Measurements from ENCODE around the gene DAD1. TPM values are rescaled to one million over a fixed set of nuclear protein-coding genes. Genes with fewer than 3 reads are reported as not detected.

DAD1 gene
- total RNA-seq, 1 donor from 2014 or later: 165 TPM

DNA sequence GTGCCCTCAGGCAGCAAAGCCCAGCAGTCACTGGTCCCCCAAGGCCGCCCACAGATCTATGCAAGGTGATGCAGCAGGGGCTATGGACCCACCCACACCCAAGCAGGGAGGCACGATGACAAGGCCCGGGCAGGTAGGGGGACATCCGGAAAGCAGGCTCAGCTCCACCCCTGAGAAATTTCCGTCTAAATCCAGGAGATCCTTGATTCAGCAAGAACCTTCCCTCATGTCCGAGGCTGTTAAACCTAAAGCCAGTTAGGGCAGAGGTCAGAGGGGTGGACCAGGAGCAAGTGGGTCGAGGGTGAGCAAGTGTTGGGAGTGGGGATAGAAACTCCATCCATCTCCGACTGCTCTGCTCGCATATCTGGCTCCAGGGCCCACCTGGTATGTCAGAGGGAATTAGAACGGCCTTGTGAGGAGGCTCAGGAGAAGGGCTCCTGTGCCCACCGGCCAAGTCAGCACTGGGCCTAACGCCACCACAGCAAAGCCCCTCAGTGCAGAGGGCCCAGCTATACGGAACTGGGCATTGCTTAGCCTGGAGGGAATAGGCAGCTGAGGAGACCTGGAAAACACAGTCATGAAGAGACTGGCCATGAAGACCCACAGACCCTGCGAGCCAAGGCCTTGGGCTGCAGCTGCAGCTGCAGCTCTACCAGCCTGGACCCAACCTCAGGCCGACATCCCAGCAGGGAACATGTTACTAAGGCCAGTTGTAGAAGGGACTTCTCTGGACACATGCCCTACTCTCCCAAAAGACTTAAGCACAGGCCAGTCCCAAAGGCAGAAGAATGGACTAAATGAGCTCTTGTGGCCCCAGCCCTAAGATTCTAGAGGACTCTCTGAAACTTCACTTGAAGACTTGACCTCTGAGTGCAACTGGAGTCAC lies 34.3 kb downstream of the DAD1 start:
- intact Hi-C loops (cut with micrococcal nuclease): loop anchor here (5.0 kb wide), 4 partner anchors 37 to 442 kb away; no protein-coding TSS in a partner anchor

DNA sequence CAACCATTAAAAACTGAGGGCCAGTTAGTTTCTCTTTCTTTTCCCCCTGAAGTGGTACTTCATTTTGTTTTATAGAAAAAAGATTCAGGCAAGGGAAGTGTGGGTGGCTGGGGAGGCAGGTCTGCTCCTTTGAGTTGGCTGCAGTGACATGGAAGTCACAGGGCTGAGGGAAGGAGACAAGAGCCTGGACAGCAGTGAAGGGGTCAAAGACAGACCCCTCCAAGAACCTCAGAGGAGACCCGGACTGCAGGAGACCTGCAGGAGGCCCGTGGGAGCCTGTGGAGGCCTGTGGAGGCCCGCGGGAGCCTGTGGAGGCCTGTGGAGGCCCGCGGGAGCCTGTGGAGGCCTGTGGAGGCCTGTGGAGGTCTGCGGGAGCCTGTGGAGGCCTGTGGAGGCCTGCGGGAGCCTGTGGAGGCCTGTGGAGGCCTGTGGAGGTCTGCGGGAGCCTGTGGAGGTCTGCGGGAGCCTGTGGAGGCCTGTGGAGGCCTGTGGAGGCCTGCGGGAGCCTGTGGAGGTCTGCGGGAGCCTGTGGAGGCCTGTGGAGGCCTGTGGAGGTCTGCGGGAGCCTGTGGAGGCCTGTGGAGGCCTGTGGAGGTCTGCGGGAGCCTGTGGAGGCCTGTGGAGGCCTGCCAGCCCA lies 35.0 kb downstream of the DAD1 start:
- intact Hi-C loops (cut with micrococcal nuclease): loop anchor here (1.0 to 5.0 kb wide), 3 partner anchors 10 to 432 kb away; no protein-coding TSS in a partner anchor

DNA sequence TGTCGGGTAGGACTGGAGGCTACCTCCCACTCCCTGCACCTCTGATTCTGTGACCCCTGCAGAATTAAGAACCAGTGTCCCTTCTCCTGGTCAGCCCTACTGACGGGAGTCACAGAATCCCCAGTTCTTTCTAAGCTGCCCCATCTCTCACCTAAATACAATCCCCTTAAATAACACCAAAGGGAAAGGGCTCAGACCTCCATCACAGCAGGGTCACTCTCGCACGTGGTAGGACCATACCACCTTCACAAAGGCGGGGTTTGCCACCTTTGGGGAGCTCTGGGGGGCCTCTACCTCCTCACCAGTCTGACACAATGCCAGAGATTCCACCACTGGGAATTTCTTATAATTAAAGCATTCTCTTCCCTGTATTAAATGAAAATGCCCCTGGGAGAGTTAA lies 35.6 kb downstream of the DAD1 start:
- intact Hi-C loops (cut with micrococcal nuclease): loop anchor here (1.0 to 5.0 kb wide), 3 partner anchors 9 to 431 kb away; no protein-coding TSS in a partner anchor

DNA sequence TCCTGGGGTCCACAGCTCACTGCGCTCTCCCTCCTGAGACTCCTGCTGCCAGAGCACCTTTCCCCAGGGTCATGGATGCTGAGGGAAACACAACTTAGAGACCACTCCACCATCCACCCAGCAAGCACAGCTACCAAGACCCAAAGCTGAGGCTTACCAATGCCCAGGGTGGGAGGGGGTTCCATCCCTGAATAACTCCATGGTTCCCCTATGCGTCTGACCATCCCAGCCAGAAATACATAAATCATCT lies 36.3 kb downstream of the DAD1 start:
- intact Hi-C loops (cut with micrococcal nuclease): loop anchor here (1.0 to 5.0 kb wide), 3 partner anchors 8 to 430 kb away; no protein-coding TSS in a partner anchor

DNA sequence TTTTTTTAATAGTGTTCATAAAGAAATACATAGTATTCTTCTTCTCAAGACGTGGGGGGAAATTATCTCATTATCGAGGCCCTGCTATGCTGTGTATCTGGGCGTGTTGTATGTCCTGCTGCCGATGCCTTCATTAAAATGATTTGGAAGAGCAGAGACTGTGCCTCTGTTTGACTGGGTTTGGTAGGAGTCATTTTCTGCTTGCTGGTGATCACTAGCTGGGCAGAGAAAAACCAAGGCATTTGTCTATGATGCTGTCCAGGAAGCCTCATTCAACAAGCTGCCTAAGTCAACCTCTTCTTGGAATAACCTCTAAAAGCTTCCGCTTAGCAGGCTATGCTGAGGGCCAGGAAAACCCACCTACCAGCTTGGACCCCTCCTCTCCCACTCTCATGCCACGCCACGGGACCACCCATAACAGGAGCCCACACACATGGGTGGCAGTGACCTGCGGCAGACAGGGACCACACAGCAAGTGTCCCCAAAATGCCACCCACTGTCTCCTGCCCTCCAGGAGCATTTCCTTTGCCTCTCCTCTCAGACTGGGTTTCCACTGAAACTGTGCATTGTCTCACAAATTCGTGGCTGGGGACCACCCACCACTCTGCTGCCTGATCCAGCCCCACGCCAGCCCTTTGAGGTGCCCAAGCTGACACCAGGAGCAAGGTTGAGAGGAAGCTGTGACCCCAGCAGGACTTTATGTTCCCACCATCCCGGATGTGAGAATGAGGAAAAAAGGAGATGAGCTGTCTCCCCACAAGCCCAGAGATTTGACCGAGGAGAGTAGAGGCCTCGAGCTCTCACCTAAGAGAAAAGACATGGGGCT lies 36.8 kb downstream of the DAD1 start:
- intact Hi-C loops (cut with micrococcal nuclease): loop anchor here (5.0 kb wide), 2 partner anchors 35 to 430 kb away; no protein-coding TSS in a partner anchor

DNA sequence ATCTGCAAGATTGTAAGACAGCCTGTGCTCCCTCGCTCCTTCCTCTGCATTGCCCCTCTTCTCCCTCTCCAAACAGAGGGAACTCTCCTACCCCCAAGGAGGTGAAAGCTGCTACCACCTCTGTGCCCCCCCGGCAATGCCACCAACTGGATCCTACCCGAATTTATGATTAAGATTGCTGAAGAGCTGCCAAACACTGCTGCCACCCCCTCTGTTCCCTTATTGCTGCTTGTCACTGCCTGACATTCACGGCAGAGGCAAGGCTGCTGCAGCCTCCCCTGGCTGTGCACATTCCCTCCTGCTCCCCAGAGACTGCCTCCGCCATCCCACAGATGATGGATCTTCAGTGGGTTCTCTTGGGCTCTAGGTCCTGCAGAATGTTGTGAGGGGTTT lies 37.4 kb downstream of the DAD1 start:
- intact Hi-C loops (cut with micrococcal nuclease): loop anchor here (5.0 kb wide), 2 partner anchors 34 to 429 kb away; no protein-coding TSS in a partner anchor

DNA sequence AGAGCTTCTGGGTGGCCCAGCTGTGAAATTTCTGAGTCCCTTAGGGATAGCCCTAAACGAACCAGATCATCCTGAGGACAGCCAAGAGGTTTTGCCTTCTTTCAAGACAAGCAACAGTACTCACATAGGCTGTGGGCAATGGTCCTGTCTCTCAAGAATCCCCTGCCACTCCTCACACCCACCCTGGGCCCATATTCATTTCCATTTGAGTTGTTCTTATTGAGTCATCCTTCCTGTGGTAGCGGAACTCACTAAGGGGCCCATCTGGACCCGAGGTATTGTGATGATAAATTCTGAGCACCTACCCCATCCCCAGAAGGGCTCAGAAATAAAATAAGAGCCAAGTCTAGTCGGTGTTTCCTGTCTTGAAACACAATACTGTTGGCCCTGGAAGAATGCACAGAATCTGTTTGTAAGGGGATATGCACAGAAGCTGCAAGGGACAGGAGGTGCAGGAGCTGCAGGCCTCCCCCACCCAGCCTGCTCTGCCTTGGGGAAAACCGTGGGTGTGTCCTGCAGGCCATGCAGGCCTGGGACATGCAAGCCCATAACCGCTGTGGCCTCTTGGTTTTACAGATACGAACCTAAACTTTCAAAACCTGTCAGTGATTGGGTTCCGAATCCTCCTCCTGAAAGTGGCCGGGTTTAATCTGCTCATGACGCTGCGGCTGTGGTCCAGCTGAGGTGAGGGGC lies 38.9 kb downstream of the DAD1 start:
- intact Hi-C loops (cut with micrococcal nuclease): loop anchor here (1.0 to 5.0 kb wide), 3 partner anchors 13 to 428 kb away; no protein-coding TSS in a partner anchor

DNA sequence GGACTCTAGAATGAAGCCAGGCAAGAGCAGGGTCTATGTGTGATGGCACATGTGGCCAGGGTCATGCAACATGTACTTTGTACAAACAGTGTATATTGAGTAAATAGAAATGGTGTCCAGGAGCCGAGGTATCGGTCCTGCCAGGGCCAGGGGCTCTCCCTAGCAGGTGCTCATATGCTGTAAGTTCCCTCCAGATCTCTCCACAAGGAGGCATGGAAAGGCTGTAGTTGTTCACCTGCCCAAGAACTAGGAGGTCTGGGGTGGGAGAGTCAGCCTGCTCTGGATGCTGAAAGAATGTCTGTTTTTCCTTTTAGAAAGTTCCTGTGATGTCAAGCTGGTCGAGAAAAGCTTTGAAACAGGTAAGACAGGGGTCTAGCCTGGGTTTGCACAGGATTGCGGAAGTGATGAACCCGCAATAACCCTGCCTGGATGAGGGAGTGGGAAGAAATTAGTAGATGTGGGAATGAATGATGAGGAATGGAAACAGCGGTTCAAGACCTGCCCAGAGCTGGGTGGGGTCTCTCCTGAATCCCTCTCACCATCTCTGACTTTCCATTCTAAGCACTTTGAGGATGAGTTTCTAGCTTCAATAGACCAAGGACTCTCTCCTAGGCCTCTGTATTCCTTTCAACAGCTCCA lies 39.6 kb downstream of the DAD1 start:
- intact Hi-C loops (cut with micrococcal nuclease): no loop called here

DNA sequence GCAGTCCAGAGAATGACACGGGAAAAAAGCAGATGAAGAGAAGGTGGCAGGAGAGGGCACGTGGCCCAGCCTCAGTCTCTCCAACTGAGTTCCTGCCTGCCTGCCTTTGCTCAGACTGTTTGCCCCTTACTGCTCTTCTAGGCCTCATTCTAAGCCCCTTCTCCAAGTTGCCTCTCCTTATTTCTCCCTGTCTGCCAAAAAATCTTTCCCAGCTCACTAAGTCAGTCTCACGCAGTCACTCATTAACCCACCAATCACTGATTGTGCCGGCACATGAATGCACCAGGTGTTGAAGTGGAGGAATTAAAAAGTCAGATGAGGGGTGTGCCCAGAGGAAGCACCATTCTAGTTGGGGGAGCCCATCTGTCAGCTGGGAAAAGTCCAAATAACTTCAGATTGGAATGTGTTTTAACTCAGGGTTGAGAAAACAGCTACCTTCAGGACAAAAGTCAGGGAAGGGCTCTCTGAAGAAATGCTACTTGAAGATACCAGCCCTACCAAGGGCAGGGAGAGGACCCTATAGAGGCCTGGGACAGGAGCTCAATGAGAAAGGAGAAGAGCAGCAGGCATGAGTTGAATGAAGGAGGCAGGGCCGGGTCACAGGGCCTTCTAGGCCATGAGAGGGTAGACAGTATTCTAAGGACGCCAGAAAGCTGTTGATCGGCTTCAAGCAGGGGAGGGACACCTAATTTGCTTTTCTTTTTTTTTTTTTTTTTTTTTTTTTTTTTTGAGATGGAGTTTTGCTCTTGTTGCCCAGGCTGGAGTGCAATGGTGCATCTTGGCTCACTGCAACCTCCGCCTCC lies 40.9 kb downstream of the DAD1 start:
- intact Hi-C loops (cut with micrococcal nuclease): no loop called here

DNA sequence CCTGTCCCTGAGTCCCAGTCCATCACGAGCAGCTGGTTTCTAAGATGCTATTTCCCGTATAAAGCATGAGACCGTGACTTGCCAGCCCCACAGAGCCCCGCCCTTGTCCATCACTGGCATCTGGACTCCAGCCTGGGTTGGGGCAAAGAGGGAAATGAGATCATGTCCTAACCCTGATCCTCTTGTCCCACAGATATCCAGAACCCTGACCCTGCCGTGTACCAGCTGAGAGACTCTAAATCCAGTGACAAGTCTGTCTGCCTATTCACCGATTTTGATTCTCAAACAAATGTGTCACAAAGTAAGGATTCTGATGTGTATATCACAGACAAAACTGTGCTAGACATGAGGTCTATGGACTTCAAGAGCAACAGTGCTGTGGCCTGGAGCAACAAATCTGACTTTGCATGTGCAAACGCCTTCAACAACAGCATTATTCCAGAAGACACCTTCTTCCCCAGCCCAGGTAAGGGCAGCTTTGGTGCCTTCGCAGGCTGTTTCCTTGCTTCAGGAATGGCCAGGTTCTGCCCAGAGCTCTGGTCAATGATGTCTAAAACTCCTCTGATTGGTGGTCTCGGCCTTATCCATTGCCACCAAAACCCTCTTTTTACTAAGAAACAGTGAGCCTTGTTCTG lies 41.6 kb downstream of the DAD1 start:
- intact Hi-C loops (cut with micrococcal nuclease): no loop called here

DNA sequence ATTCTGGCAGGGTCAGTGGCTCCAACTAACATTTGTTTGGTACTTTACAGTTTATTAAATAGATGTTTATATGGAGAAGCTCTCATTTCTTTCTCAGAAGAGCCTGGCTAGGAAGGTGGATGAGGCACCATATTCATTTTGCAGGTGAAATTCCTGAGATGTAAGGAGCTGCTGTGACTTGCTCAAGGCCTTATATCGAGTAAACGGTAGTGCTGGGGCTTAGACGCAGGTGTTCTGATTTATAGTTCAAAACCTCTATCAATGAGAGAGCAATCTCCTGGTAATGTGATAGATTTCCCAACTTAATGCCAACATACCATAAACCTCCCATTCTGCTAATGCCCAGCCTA lies 42.3 kb downstream of the DAD1 start:
- intact Hi-C loops (cut with micrococcal nuclease): loop anchor here (1.0 kb wide), 1 partner anchor 9 kb away; no protein-coding TSS in a partner anchor

DNA sequence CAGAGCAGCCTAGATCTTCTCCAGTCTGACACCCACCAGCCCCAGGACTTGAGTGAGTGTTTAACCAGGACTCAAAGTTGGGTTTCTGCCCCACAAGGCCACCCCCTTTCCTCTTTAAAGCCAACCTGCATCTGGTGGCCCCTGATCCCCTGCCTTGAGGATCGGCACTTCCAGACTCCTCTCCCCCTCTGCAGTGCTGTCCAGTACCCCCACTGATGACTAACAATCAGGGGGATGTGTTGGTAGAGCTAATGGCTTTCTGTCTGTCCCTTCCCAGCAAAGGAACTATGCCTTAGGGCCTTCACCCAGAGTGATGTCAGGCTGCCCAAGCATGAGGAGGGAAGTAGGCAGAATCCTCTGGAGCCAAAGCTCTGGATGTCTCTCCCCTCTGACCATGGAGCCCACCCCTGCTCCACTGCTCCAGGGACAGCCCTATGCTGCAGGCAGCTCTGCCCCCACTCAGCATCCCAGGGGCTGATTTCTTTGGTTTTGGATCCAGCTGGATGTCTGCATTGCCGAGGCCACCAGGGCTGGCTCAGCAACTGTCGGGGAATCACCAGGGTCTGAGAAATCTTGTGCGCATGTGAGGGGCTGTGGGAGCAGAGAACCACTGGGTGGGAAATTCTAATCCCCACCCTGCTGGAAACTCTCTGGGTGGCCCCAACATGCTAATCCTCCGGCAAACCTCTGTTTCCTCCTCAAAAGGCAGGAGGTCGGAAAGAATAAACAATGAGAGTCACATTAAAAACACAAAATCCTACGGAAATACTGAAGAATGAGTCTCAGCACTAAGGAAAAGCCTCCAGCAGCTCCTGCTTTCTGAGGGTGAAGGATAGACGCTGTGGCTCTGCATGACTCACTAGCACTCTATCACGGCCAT lies 42.9 kb downstream of the DAD1 start:
- intact Hi-C loops (cut with micrococcal nuclease): loop anchor here (1.0 kb wide), 1 partner anchor 9 kb away; no protein-coding TSS in a partner anchor

DNA sequence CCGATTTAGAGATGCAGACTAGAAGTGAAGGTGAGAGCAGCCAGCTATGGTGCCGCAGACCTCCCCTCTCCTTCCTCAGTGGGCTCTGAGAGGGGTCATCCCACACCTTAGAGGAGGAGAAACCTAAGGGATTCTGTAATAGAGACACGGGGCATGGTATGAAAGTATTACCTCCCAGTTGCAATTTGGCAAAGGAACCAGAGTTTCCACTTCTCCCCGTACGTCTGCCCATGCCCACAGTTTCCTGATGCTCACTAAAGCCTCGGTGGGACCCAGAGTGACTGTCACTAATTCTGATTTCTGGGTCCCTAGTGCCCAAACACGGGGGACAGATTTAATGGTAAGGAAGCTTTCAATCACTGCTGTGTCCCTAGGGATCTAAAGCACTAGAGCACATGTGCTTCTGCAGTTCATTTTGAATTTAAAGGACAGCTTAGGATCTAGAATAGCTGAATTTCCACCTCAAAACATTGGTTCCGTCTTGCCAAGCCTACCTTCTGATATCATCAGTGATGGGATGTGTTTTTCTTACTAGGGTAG lies 44.1 kb downstream of the DAD1 start:
- intact Hi-C loops (cut with micrococcal nuclease): loop anchor here (1.0 kb wide), 1 partner anchor 8 kb away; no protein-coding TSS in a partner anchor

DNA sequence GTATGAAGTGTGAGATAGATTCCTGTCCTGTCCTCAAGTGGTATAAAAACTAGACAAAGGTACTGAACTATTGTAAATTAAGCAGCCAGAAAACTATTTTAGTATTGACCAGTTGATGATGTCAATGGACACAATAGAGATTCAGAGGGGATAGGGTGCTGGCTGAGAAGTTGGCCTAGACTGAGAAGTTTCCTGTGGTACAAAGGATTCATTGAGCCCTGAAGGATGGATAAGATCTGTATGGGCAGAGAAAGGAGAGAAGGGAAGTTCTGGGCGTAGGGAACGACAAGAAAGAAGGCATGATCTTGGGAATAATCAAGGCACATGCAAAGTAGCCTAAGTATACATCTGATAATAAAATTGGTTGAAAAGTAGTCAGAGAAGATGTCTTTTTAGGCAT lies 44.6 kb downstream of the DAD1 start:
- intact Hi-C loops (cut with micrococcal nuclease): loop anchor here (1.0 kb wide), 1 partner anchor 9 kb away; no protein-coding TSS in a partner anchor

DNA sequence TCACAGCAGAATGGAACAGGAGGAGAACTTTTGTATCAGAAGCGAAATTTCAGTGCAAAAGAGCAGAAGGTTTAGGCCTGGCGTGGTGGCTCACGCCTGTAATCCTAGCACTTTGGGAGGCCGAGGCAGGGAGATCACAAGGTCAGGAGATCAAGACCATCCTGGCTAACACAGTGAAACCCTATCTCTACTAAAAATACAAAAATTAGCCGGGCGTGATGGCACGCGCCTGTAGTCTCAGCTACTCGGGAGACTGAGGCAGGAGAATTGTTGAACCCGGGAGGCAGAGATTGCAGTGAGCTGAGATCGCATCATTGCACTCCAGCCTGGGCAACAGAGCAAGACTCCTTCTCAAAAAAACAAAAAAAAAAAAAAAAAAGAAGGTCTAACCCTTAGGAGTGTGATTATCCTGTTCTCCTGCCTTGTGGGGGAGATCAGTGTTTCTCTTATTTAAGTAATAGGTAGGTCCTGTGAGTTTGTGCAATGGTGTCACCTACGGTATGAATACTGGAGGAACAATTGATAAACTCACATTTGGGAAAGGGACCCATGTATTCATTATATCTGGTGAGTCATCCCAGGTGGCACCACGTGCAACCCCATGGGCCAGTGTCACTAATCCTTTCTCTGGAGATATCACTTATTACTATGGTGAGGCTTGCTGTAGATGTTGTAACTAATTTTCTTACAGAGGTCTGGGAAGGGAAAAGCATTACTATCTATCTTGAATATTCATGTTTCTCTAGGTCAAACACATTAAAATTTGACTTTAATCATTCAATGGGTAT lies 45.3 kb downstream of the DAD1 start:
- intact Hi-C loops (cut with micrococcal nuclease): loop anchor here (1.0 kb wide), 1 partner anchor 10 kb away; no protein-coding TSS in a partner anchor

DNA sequence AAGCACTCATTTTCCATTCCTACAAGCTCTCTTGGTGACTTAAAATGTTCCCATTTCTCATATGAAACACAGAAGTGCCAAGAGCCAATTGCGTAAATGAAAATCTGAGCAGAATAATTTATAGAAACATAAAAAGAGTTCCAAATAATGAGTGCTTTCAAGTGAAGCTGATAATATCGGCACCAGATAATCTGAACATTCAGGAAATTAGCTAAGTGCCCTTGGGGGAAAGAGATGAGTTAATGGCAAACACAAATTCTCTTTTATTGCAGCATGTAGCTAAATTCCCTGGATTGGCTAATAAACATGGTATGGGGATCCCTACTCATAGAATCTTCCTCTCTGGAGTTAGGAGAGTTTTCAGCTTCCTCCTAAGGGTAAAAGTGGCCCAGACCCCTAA lies 46.7 kb downstream of the DAD1 start:
- intact Hi-C loops (cut with micrococcal nuclease): no loop called here

DNA sequence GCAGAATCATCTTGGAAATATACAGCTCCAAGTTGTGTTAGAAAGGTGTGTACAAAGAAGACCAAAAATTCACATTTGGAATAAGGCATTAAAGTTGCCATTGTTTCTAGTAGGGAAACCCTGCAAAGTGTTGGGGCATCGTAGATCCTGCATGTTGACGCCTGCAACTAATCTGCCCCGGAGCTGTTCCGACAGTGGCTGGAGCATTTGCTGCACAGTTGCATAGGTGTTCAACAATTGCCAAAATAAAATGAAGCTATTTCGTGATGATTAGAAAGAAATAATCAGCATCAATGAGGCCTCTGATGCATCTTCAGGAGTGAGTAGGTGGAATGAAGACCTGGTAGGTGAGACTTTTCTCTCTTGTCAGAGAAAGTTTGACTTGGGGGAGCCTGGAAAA lies 47.3 kb downstream of the DAD1 start:
- intact Hi-C loops (cut with micrococcal nuclease): loop anchor here (2.0 kb wide), 1 partner anchor 15 kb away; no protein-coding TSS in a partner anchor

All from T-helper 2 cell treated with Interferon-gamma antibody and Interleukin-4, amounts not matched to agents 100 ng/mL and 5 ng/mL, for 36 hours (primary cell).